GM19351 (cell line): ENCODE measurements around the gene SP6.

Source experiments
- ATAC-seq: cut with Tn5 transposase; IDR thresholded peaks from one replicate; pipeline ENCODE4 v1.9.1; 2021; ENCODE audit warnings: mild to moderate bottlenecking, moderate library complexity; ENCODE audit not compliant: unreplicated experiment

The SP6 gene

DNA sequence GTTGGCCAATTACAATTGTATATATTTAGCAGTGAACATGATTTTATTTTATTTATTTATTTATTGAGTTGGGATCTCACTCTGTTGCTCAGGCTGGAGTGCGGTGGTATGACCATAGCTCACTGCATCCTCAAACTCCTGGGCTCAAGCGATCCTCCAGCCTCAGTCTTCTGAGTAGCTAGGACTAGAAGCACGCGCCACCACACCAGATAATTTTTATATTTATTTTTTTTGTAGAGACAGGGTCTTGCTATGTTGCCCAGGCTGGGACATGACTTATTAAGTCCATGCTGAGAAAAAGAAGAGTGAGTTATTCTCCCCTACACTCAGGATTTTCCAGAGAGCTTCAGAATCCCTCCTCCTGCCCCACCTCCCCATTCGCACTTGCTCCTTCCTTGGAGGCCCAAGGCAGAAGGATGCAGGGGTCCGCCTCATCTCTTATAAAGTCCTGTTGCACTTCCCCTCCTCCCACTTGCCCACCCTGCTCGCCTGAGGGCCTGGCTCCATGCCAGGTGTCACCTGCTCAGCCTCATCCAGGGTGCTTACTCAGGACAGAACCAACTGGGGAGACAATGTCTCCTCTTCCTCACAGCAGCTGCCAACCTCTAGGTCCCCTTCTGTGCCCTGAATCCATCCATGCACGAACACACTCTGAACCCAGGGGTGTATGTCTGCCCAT is 29.0 kb upstream of the SP6 start:
- no peak for ATAC-seq

DNA sequence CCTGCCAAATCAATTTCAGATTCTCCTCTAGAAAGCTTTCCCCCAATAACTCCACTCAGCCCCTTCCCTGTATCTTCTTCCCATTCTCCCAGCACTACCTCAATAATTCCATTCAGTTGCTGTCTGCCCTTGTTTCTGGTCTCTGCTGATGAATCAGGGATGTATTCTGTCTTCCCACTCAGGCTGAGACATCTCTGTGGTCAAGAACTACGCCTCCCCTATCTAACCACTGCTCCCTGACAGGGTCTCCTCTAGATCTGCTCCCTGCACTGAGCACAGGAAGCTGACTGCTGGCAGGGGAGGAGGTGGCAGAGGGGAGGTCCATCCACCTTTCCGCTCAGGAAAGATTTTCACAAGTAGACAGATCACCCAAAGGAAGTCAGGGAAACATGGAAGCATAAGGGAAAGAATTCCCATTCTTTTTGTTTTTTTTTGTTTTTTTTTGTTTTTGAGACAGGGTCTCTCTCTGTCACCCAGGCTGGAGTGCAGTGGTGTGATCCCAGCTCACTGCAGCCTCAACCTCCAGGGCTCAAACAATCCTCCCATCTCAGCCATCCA is 28.1 kb upstream of the SP6 start:
- no peak for ATAC-seq

DNA sequence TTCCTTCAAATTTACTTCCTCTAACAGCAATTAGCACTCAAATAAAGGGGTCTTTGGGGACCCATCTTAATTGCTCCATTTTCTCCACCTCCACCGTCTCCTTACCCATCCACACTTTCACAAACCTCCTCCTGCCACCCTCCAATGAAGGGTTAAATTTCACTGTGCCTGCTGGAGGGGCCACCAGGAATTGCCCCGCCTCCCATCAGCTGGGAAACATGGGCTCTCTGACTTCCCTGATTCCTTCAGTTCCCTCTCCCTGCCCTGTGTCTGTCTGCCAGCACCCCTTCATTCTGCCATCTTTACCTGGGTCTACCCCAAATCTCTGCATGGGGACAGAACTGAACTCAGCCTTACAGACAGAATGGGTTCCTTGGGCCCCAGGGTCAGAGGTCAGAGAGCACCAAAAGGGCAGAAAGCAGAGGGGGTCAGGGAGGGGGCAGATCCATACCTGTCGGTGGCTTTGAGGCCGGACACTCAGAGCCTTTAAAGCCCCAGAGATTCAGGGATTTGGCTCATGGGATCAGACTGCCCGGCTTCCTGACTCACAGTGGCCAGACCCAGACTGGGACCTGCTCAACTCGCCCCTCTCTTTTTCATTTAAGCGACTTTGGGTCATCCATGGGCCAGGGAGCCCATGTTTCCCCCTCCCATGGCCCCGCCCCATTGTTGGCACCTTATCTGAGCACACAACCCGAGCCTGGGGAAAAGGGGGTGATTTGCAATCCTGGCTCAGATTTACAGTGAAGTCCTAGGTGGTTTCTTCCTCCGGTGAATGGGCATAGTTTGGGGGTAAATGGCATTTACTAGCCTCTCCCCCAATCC is 27.5 kb upstream of the SP6 start:
- no peak for ATAC-seq

DNA sequence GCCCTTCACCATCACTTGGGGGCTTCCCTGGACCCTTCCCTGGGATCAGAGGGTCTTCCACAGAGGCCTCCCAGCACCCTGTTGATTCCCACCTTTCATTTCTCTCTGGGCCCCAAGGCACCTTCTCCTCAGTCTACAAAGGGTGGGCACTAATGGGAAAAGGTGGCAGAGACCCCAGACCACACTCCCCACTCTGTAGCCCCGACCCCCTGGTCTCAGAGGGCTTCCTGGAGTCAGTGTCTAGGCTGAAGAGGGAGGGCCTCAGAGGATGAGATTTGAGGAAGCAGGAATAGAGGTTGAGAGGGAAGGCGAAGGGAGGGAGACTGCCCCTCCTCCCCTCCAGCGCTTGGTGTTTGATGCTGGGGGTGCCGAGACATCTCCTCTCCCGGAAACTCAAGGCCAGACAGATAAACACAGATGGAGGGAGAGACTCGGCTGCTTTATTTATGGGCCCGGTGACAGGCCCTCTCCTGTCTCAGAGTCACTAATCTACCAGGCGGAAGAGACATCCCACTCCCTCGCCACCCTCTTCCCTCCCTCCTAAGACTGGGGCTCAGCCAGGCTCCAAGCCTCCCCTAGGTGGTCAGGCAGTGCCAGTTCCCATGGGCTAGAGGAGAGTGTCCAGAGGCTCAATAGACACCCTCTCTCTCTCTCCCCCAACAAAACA is 26.5 kb upstream of the SP6 start:
- no peak for ATAC-seq

DNA sequence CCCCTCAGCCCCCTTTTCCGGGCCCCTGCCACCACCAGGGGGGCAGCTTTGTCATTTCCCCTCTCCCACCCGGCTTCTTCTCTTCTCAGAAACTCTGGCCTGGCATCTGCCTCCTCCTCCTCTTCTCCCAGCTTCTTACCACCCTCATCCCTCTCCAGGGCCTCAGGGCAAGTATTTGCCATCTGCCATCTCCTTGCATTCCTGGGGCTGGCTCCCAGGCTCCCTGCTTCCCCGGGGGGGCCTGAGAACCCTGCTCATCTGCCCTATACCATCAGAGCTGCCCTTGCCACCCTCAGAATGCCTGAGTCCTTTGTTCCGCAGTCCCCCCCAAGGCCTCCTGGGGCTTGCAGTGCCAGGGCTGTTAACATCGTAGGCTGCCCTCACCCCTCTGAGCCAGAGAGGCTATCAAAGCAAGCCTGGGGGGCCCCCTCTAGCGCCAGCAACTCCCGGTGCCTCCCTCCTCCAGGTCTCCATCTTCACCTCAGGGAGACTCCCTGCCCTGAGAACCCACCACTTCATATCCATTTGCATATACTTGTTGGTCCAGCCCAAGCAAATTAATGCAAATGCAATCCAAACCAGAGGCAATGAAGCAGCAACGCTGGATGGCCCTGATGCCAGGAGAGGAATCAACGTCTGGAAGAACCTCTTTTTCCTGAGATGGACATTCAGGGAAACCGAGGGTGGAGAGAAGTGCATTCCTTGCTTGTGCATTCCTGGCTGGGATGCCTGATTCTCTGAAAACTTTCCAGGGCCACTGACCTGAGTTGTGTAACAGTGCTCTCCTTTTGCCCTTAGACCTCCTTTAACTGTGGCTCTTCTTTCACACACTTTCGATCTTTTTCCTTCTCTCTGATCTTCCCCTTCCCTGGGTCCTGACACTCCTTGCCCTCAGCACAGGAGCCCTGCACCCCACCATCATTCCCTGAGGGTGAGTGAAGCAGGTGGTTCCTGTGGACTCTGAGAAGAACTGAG is 24.3 kb upstream of the SP6 start:
- ATAC-seq, result no peak

DNA sequence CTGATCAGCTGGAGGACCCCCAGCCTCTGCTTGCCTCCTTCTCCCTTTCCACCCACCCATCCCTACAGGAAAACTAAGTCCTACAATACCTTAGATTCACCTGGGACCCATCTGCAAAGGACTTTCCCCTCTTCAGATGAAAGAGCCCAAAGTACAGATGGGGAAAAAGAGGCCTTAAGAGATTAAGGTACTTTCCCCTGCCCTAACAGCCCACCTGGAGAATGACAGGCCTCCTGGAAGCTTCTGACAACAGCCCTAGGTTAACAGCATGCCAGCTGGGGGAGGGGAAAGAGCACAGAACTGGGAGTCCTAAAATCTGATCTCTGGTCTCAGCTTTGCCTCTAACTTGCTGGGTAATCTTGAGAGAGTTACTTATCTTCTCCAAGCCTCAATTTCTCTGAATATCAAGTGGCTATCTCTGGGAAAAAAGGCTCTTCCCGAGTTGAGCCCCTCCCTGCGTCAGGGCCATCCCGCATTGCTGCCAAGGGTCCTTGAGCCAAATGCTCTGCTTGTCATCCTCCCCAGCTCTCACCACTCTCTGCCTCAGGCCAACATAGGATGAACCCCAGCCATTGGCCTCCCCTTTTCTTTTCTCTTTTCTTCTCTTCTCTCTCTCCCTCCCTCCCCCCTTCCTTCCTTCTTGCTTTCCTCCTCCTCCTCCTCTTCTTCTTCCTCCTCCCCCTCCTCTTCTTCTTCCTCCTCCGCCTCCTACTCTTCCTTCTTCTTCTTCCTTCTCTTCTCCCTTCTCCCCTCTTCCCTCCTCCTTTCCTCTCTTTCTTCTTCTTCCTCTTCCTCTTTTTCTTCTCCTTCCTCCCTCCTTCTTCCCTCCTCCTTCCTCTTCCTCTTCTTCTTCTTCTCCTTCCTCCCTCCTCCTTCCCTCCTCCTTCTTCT is 22.5 kb upstream of the SP6 start:
- ATAC-seq, result no peak

DNA sequence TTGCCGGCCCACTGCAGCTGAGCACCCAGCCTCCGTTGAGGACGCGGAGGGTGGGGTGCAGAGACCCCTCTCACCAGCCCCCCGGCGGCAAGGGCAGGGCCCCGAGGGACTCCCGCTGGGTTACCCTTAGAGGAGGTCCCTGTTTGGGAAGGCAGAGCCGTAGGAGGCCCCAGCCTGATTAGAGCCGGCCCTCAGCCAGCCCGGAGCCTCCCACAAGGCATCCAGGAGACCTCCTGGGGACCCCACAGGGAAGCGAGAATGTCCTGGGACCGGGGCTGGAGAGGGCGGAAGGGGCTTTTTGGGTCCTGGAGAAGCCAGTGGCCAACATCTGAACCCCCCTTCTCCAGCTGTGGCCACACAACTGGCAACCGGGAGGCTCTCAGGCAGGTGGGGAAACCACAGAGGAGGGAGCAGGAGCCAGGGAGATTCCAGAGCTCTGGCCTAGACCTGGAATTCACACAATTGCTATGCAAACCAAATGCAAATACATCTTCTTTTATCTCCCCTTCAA is 21.7 kb upstream of the SP6 start:
- no peak for ATAC-seq

DNA sequence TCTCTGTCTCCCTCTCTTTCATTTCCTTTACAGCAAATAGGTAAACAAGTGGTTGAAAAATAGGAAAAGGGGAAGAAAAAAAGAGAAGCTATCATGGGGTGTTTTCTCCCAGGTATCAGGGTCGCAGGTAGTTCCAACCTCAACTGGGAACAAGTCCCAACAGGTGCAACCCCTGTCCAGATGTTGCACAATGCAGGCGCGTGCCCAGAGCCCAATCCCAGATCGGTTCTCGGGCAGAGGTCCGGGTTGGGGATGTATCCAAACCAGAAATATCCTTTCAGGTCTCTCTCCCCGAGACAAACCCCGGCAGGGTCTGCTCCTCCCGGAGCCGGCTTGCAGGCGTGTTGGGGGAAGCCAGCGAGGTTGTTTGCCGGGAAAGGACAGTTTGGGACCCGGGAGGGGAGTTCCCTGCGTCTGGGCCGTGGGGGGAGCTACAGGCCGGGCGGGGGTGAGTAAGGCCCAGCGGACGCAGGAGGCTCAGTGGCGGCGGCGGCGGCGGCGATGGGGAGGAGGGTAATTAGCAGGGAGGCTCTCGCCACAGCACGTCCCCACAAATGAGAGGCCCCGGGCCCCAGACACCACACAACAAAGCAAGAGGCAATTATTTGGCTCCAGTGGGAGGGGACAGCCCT is 21.2 kb upstream of the SP6 start:
- ATAC-seq, result no peak

DNA sequence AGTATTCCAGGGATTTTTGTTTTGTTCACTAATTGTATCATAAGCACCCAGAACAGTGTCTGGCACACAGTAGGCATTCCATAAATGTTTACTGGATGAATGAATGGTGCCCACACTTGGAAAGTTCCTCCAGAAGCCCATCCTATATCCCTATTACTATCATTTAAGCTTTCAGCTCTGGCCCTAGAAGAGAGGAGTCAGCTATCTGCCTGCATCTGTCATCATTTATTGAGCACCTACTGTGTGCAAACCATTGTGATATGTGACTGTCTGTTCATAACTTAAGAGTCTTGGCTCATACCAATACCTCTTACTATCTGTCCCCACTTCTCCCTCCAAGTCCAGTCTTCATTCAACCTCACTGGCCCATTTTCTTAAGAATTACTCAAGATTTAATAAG is 20.1 kb upstream of the SP6 start:
- no peak for ATAC-seq

DNA sequence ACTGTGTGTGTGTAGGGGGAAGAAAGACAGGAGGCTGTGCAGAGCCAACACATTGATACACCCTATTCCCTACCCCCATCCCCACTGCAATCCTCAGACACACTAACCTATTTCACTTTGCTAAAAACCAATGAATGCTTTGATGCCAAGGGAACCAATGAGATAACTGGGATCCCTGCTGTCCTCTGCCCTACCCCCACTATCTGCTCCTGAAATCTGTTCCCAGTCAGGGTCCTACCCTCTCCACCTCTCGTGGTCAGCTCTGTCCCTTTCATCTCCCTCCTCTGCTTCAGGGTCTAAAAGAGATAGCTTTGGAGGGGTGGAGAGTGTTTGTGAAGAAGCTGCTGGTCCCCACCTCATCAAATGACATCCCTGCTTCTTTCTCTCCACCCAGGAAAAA is 19.1 kb upstream of the SP6 start:
- no peak for ATAC-seq

DNA sequence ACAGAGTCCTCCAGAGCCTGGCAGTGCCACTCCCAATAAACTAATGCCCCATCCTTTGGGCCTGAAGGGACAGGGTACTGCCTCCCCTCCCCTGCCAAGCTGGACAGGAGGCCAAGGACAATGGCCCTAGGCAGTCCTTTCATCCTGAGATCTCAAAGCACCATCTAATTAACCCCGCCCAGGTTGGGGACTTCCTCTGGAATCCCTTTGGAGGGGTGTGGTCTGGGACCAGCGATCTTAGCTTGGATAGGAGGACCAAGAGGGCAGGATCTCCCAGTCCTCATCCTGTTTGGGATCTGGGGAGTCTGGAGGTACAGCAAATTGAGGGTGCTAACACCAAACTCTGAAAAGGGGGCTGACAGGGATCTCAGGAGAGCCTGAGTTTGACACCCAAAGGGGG is 18.2 kb upstream of the SP6 start:
- no peak for ATAC-seq

DNA sequence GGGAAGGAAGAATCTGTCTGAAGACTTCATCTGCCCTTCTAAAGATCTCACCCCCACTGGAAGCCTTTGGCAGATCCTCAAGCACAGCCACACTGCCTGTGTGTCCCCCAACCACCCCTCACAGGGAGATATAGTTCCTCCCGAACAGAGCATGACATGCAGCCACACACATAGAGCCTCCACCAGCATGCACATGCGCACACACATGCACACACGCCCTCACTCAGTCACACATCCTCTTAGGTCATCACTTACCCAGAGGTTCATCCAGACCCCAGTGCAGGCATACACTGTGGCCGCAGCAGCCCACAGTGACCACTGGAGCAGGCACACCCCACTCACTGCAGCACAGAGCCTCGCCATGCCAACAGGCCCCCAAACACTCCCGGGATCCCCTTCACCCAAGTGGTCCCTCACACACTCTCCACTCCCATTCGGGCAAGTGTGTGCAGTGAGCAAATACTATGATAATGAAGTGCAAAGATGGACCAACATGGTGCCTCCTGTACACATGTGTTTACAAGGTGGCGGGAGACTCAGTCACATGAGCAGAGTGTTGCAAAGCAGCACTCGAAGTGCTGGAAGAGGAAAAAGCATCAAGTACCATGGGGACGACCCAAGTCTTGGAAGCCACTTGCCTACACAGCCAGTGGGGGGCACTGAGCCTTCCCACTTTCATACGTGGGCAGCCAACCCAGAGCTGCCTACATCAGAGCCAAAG is 17.0 kb upstream of the SP6 start:
- ATAC-seq, result no peak

DNA sequence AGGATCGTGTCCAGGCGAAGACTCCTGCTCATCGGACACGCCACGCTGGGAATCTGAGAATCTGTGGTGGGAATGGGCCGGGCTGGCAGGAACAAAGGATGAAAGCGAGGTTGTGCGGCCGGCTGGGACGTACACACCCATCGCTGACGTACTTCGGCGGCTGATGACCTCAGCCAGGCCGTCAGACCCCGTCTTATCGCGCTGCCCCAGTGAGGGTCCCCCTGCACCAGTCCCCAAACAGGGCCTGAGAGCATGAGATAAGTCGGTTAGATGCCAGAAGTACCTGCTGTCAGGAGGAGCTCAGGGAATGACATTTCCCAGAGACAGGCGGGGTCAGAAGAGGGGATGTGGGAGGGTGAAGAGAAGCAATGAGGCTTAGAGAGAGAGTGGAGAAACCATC is 16.0 kb upstream of the SP6 start:
- ATAC-seq, result no peak

DNA sequence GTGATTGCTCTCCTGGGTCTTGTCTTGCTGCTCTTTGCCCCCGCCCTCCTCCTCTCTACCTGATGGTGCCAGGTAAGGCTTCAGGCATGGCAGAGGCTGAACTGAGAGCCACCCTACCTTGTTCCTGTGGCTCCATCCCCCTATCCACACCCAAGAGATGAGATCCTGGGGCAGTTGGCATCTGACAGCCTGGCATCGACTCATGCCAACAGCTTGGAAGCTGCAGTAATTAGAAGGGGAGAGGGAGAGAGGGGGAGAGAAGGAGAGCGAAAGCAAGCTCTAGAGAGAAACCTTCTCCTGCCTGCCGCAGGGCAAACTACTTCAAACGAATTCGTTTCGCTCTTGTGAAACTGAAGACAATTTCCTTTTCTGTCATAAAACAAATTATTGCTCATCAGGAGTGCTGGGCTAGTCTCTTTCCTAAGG is 13.8 kb upstream of the SP6 start:
- ATAC-seq, result no peak

DNA sequence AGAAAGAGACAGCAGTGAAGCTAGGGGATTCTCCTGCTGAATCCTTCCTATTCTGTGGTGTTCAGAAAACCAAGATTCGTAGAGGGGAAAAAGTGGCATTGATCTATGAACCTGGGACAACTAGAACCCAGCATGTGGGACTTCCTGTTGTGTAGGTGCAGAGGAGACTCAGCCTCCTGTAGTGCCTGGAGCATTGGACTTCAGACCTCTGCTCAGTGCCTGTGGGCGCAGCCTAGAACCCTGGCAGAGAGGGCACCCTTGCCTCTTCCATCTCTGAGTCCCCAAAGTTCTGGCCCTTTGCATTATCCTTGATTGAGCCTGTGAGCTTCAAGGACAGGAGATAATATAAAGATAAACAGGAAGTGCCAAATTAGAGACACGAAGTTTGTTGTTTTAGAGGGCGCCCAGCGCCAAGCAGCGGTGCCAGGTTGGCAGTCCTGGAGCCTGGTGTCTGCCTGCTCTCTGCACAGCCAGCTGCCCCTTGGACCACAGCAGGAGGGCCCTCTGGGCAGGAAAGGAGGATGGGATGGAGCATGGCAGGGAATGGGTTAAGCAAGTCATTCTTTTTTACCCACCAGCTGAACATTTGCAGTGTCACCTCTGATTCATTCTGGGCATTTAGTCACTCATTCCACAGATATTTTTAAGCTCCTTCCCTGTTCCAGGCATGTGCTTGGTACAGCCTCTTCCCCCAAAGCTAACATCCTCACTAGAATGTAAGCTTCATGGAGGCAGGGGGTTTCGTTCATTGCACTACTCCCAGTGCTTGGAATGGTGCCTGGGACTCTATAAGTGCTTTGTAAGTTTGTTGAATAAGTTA is 11.9 kb upstream of the SP6 start:
- ATAC-seq, result no peak

DNA sequence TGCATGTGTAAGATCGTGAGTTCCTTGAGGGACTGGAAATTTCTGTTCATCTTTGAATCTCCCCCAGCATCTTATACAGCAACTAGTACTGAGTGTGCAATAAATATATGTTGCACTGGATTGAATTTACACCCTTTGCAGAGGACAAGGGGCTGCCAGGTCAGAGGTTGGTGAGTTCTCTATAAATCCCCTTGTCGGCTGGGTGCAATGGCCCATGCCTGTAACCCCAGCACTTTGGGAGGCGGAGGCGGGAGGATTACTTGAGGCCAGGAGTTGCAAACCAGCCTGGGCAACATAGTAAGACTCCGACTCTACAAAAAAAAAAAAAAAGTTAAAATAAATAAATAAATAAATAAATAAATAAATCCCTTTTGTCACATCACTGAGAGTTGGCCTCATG is 9.4 kb upstream of the SP6 start:
- ATAC-seq, result no peak
